ENCODE data around the gene NFASC. TPM values are rescaled to one million over a fixed set of nuclear protein-coding genes. Genes with fewer than 3 reads are reported as not detected.

The NFASC gene
- total and polyA plus RNA-seq, 2 donors (not counting 3 experiments of a cell fraction or from before 2014, with no cell fraction given) = not detected

GRCh38 chr1:205048382-205048781, 177.7 kb downstream of the NFASC start:
- ChIA-PET POLR2A (no interaction called here), CTCF (interaction anchor here (0.7 to 2.7 kb wide), 3 partner anchors 10 to 59 kb away, joined by 3 to 17 read pairs (median 4); no protein-coding TSS in a partner anchor)
- FAIRE-seq = no peak
- H3K27ac ChIP-seq (ENCODE audit: insufficient read depth, low read depth, low read length) = no peak overlapping the region
- TF ChIP-seq POLR2AphosphoS5 (IDR thresholded peaks at IDR 0.05; ENCODE audit: insufficient read depth, low read depth, low read length) = no peak
- no peak for TF ChIP-seq GATA2 (IDR thresholded peaks at IDR 0.05; ENCODE audit: insufficient read depth, insufficient read length, low read depth, low read length)
- TF ChIP-seq MAX (IDR thresholded peaks at IDR 0.05; ENCODE audit: insufficient read depth, insufficient read length) = no peak
- no peak for TF ChIP-seq JUN (IDR thresholded peaks at IDR 0.05; ENCODE audit: borderline replicate concordance, insufficient read depth, insufficient read length, low read depth)
- no peak for TF ChIP-seq POLR2A (IDR thresholded peaks at IDR 0.05; ENCODE audit: low read depth, low read length)
- no peak for TF ChIP-seq EZH2 (IDR thresholded peaks at IDR 0.05; ENCODE audit: borderline replicate concordance, low read depth, low read length, severe bottlenecking)
- no peak for TF ChIP-seq FOS (IDR thresholded peaks at IDR 0.05; ENCODE audit: borderline replicate concordance, insufficient read depth, low read length)
- TF ChIP-seq CTCF (IDR thresholded peaks at IDR 0.05; ENCODE audit: extremely low read depth in 1 of 2, insufficient read depth in 1 of 2, low read depth in 1 of 2, low read length in 2 of 2) = no peak
- TF ChIP-seq MYC (IDR thresholded peaks at IDR 0.05; ENCODE audit: low read depth, low read length) = no peak
- no peak overlapping the region for H3K9ac ChIP-seq (replicated peaks; ENCODE audit: extremely low read depth, insufficient read depth, low read length)
- H3K9me1 ChIP-seq (replicated peaks; ENCODE audit: control insufficient read depth, extremely low read depth, insufficient read depth, low read length) = no peaks in the 10 kb centered on the region
- H3K4me1 ChIP-seq (ENCODE audit: control insufficient read depth, extremely low read depth, insufficient read depth, low read length) = no peaks in the 10 kb centered on the region
- no peak for DNase-seq (ENCODE audit: low read depth, low spot score)
- H3K4me3 ChIP-seq (replicated peaks in 1 of 3; ENCODE audit: insufficient read depth in 1 of 3, low read depth in 1 of 3, low read length in 3 of 3) = no peak overlapping the region
- no peaks in the 10 kb centered on the region for H3K36me3 ChIP-seq (ENCODE audit: control insufficient read depth in 2 of 2, extremely low read depth in 1 of 2, insufficient read depth in 2 of 2, low read length in 2 of 2)
- H4K20me1 ChIP-seq (replicated peaks; ENCODE audit: control insufficient read depth, extremely low read depth, insufficient read depth, low read length) = no peaks in the 10 kb centered on the region
- BruUV-seq (replicated peaks) = no TSS peak
- no peak overlapping the region for H3K4me2 ChIP-seq (ENCODE audit: insufficient read depth, low read length)
- H2AFZ ChIP-seq (ENCODE audit: low read depth, low read length) = no peak overlapping the region
- H3K9me3 ChIP-seq (replicated peaks; ENCODE audit: control insufficient read depth, insufficient read depth, low read length) = no peaks in the 10 kb centered on the region
- dilution Hi-C loops (cut with MboI; ENCODE audit: extremely low pct_ligation_motif_present, low sequenced_read_pairs) (no loop called here), intact Hi-C loops (cut with micrococcal nuclease) (no loop called here)
- no peaks in the 10 kb centered on the region for H3K79me2 ChIP-seq (ENCODE audit: control insufficient read depth, insufficient read depth, low read length)
- H3K27me3 ChIP-seq (ENCODE audit: control insufficient read depth in 2 of 2, insufficient read depth in 2 of 2, low read length in 2 of 2) = peaks cover 22 to 31% of the 10 kb centered on the region in 2 experiments
